HG03439 (cell line): Measurements from ENCODE around the gene UBE2L5.
"Not testable (repeated sequence)": the region's sequence is repeated elsewhere in the genome, so short reads cannot be mapped to it uniquely, and the experiment has no call there.

Experiments used
- ATAC-seq: cut with Tn5 transposase; IDR thresholded peaks from one replicate; pipeline ENCODE4 v1.9.1; 2021; ENCODE audit warnings: mild to moderate bottlenecking, moderate library complexity; ENCODE audit not compliant: unreplicated experiment

Gene UBE2L5

DNA sequence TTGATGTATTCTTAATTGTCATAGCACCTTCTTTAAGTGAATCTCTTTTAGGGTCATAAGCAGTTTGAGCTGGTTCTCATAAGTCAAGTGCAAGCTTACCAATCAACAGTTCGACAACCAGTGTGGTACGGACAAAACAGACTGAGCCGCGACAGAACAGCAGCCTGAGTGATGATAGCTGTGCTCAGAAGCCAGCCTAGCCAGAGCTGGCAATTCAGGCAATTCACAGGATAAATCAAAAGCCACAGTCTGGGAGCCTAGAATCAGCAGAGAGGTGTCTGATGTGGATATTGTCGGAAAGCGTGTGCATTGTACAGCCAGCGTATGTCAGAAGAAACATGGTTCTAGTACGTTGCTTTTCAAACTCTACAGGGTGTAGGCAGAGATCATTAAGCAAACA is 14.9 kb downstream of the UBE2L5 start:
- no peak for ATAC-seq

GRCh38 chr13:30438286-30438685 is 16.0 kb downstream of the UBE2L5 start:
- no peak for ATAC-seq

GRCh38 chr13:30440910-30441703 is 18.8 kb downstream of the UBE2L5 start:
- ATAC-seq = no peak

GRCh38 chr13:30442926-30443325 is 20.6 kb downstream of the UBE2L5 start:
- ATAC-seq = no peak

DNA sequence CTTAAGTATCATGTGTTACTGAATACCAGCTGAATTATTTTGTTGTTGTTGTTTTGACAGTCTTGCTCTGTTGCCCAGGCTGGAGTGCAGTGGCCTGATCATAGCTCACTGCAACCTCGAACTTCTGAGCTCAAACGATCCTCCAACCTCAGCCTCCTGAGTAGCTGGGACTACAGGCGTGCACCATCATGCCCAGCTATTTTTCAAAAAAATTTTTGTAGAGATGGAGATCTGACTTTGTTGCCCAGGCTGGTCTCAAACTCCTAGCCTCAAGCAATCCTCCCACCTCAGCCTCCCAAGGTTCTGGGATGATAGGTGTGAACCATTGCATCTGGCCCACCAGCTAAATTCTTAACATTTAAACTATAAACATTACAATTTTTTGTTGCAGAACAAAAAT is 21.2 kb downstream of the UBE2L5 start:
- ATAC-seq = not testable (repeated sequence)

GRCh38 chr13:30443957-30444404 is 21.7 kb downstream of the UBE2L5 start:
- ATAC-seq = no peak

- ATAC-seq = no peak
Observed at GRCh38 chr13:30446126-30446500, 23.8 kb downstream of the UBE2L5 start.

DNA sequence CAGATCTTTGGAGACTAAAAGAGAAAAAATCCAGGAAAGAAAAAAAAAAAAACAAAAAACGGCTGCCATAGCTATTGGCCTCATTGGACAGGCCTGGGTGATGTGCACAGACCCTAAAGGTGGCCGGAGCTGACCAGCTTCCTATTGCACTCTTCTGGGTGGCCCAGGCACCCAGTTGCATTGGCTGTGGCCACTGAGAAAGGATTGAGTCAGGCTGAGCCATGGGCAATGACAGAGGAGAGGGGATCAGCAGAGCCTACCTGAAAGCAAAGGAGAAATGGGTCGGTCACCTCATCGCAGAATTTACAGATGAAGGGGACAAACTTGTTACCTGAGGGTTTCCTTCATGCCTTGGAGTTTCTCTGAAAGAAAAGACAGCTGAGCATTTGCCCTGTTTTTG is 26.1 kb downstream of the UBE2L5 start:
- ATAC-seq = no peak

- no peak for ATAC-seq
Observed at GRCh38 chr13:30450066-30450465, 27.8 kb downstream of the UBE2L5 start.

- ATAC-seq = not testable (repeated sequence)
Observed at GRCh38 chr13:30451476-30451875, 29.2 kb downstream of the UBE2L5 start.

GRCh38 chr13:30453727-30454126 is 31.4 kb downstream of the UBE2L5 start:
- ATAC-seq = no peak

DNA sequence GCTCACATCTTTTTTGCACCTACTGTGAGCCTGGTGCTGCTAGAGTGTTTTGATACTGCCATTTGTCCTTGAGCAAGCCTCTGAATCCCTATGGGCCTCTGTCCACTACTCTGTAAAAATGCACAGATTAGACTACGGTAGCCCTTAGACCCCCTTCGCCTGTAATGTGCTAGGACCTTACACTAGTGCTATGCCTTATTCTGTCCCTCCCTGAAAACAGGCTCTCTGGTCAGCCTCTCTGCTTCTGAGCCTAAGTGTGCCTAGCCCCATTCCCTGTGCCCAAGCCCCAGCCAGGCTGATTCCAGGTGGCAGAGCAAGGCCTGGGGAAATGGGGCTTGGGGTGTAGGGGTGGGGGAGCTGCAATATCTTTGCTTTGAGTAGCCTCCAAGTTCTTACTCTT is 32.7 kb downstream of the UBE2L5 start:
- no peak for ATAC-seq

- ATAC-seq = no peak
Observed at GRCh38 chr13:30456290-30456689, 34.0 kb downstream of the UBE2L5 start.

DNA sequence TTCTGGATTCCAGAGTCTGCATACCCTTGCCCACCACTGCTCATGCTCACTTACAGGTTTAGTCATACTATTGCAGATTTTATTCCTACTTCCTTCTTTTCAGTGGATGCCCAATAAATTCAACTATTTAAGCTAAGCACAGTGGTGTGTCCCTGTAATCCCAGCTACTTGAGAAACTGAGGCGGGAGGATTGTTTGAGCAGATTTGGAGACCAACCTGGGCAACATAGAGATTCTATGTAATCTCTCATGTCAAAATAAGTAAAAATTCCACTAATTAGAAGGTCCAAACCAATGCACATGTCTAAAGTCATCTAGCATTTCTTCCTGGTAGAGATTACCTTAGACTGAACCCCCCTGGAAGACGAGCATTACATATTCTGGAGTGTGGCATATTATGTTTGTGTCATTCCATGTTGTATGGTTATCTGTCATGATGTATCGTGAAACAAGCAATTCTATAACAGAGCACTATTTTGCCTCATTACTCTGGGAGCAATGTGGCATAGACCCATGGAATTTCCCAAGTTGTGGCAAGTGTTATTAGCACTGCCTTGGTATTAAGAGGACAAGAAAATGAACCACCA is 35.1 kb downstream of the UBE2L5 start:
- no peak for ATAC-seq

- not testable (repeated sequence) for ATAC-seq
Observed at GRCh38 chr13:30461279-30462066, 39.2 kb downstream of the UBE2L5 start.

DNA sequence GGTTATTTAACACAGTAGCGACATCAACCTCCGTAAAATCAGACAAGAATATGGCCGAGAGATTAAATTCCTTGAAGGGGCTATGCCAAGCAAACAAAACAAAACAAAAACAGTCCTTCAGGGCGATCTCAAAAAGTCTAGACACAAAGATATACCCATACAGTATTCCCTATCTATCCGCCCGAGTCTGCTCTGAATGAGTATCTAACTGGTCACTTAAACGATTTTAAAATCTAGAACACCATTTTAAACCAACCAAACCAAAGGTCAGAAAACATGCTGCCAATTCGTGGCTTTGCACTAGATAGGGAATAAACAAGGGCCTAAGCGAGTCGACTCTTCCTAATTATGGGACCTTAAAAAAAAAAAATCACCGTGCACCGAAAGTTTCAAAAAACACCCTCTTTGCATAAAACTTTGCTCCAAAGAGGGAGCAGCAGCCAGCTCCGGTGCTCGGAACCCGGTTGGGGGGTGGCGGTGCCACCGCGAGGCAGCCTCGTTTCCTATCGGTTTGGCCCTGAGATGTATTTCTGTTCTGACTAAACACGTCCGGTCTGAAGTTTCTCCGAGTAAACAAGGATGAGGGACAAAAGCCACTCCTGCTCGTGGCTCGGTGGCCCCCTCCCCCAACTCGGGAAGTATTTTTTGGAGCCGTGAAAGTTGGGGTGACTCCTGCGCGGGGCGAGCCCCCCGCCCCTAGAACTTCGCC is 41.6 kb downstream of the UBE2L5 start:
- ATAC-seq = peak; percentile 44

DNA sequence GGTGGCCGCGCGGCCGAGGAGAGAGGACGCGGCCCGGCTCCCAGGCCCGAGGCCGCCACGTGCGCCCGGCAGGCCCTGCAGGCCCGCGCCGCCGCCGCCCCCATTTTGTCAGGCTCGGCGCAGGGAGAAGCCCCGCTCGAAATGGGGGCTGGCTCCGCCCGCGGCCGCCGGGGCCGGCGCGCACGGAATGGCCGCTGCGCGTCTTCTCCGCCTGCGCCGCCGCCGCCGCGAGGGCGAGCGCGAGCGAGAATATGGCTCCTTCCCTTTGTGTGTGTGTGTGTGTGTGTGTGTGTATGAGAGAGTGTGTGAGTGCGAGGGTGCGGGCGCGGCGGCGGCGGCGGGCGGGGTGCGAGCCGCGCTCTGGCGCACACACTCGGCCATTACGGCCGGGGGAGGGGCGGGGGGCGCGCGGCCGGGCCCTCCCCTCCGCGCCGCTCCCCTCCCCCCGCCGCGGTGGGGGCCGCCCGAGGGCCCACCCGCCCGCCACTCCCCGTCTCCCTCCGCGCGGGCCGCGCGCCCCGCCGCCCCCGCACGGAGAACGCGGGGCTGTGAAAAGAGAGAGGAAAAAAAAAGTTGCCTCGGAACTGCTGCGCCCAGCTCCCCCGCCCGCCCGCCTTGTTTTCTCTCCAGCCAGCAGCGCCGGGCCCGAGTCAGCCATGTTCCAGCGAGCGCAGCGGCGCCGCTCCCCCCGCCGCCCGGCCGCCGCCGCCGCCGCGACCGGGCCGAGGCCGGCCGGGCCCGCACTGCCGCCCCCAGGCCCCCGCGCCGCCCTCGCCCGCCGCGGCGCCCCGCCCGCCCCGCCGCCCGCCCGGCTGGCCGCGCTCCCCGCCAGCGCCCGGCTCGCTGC is 42.4 kb downstream of the UBE2L5 start:
- peak; percentile 32 for ATAC-seq

GRCh38 chr13:30465343-30465592 is 43.0 kb downstream of the UBE2L5 start:
- peak; percentile 12 for ATAC-seq

DNA sequence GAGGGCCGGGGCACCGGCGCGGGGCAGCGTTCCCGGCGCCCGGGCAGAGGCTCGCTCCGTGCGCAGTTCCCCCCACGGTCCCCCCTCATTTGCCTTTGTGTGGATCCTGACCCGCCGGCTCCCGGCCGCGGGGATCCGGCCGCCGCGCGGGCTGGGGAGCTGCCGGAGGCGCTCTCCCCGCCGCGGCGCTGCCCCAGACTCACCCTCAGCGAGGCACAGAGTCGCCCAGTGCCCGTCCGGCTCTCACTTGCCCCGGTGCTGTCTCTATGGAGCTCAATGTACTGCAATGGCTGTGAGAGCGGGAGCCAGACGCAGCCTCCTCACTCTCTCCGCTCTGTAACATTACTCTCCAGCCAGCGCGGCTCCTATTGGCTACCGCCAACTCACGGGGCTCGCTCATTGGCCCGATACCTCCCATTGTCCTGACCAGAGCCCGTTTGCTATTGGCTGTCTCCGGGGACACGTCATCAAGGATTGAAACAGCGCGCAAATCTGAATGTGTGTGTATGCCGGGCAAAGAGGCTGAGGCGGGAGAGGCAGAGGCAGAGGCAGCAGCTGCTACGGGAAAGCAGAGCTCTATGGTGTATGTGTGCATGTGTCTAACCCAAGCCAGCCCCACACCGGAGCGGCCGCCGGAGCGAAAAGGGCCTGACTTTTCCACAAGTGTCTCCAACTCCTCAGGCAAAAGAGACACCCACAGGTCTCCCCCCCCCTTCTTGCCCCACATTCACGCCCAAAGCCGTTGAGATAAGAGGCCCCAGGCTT is 43.5 kb downstream of the UBE2L5 start, which contains the start of gene HMGB1:
TSS of gene HMGB1 (minus strand) at position 344 of the 765 bp plus-strand sequence. CDS start 2,256 bp downstream, outside the sequence.
- peak; percentile 76 for ATAC-seq

DNA sequence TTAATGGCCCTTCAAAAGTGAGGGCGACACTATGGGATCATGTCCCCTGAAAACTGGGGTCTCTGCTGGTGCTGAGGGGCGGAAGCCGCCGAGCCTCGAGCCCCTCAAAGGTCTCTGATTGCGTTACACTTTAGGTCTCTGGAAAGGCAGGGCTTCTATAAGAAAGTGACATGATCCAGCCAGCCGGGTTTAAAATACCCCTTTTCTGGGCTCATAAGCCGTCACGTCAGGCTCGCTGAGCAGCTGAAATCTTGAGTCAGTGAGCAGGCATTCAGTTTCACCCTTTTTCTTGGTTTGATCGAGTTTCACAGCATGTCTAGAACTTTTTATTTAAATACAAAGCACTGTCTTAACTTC is 44.0 kb downstream of the UBE2L5 start:
- no peak for ATAC-seq
